Panc1 (cell line): ENCODE results near the gene IGFL3. TPM values are rescaled to one million over a fixed set of nuclear protein-coding genes. Genes with fewer than 3 reads are reported as not detected.

Experiments
- ATAC-seq: fragments of 200-7000 bp; cut with Tn5 transposase; 2 replicates; pipeline ENCODE4 v1.9.1; 2020; ENCODE audit warnings: mild to moderate bottlenecking, moderate library complexity
- BruUV-seq: library from RNA; stranded (reverse); fragments of 400-500 nt; replicated peaks from 2 replicates; lab custom pipeline; 2021; lab: Mats Ljungman, UMichigan
- CTCF ChIA-PET: fragments of 300-600 bp; sonication (Branson Sonifier 250); formaldehyde crosslinking; loops from one replicate; lab custom pipeline; 2022; ENCODE audit warnings: antibody characterized with exemption; lab: Charles Lee
- POLR2A ChIA-PET: fragments of 300-600 bp; sonication (Branson Sonifier 250); formaldehyde crosslinking; loops from one replicate; lab custom pipeline; 2022; ENCODE audit warnings: antibody characterized with exemption; lab: Charles Lee
- DNase-seq: peaks from one replicate; pipeline ENCODE4 v3.0.0-alpha.2; 2010; ENCODE audit warnings: low read depth, low spot score
- H3K27ac ChIP-seq: 2 replicates; pipeline ENCODE4 v1.5.1; 2011; ENCODE audit warnings: mild to moderate bottlenecking, low read length, inconsistent platforms
- H3K27me3 ChIP-seq: fragments of 200-500 bp; sonication (Bioruptor generic); 2 replicates; pipeline ENCODE4 v1.6.0; 2014; ENCODE audit warnings: low read length, inconsistent platforms; ENCODE audit not compliant: control insufficient read depth, insufficient read depth
- H3K36me3 ChIP-seq: fragments of 200-500 bp; sonication (Bioruptor generic); 2 replicates; pipeline ENCODE4 v1.5.1; 2014; ENCODE audit warnings: inconsistent platforms, mild to moderate bottlenecking, low read length, moderate library complexity; ENCODE audit not compliant: control insufficient read depth, insufficient read depth
- H3K4me1 ChIP-seq: 2 replicates; pipeline ENCODE4 v1.5.1; 2011; ENCODE audit warnings: inconsistent platforms, mild to moderate bottlenecking, low read length, moderate library complexity; ENCODE audit not compliant: control insufficient read depth, insufficient read depth
- H3K4me3 ChIP-seq, 2 experiments: 2 replicates each; pipeline ENCODE4 v1.5.1; 2011 to 2012; ENCODE audit warnings: low read depth in 2 of 2, low read length in 2 of 2, mild to moderate bottlenecking in 2 of 2, inconsistent platforms in 1 of 2, moderate library complexity in 1 of 2
- H3K9me3 ChIP-seq: fragments of 200-500 bp; sonication (Bioruptor generic); 2 replicates; pipeline ENCODE4 v1.5.1; 2014; ENCODE audit warnings: low read depth, mild to moderate bottlenecking, inconsistent platforms, low read length, moderate library complexity; ENCODE audit not compliant: control insufficient read depth, insufficient read depth
- CTCF ChIP-seq: fragments of 450-650 bp; IDR thresholded peaks from 2 replicates; pipeline ENCODE4 v1.5.1; 2017; ENCODE audit warnings: mild to moderate bottlenecking
- POLR2AphosphoS5 ChIP-seq: IDR thresholded peaks from 2 replicates; pipeline ENCODE4 v1.6.1; 2012; ENCODE audit warnings: mild to moderate bottlenecking, low read depth, low read length, moderate library complexity
- REST ChIP-seq, 2 experiments: IDR thresholded peaks; 2 replicates each; pipeline ENCODE4 v1.6.1; 2011 to 2012; ENCODE audit warnings: low read depth in 2 of 2, control low read depth in 1 of 2, low read length in 1 of 2, mild to moderate bottlenecking in 1 of 2, moderate library complexity in 1 of 2; ENCODE audit not compliant: insufficient read depth in 1 of 2
- SIN3A ChIP-seq: IDR thresholded peaks from 2 replicates; pipeline ENCODE4 v1.6.1; 2012; ENCODE audit warnings: low read depth, mild to moderate bottlenecking, low read length, moderate library complexity, borderline replicate concordance; ENCODE audit not compliant: insufficient read depth
- TCF7L2 ChIP-seq: IDR thresholded peaks from 2 replicates; pipeline ENCODE4 v1.6.1; 2011; ENCODE audit warnings: mild to moderate bottlenecking, low read depth, low read length, inconsistent platforms
- in situ Hi-C: cut with HindIII; loops from 2 replicates; pipeline ENCODE4 v1.10.0; 2016; ENCODE audit warnings: low sequenced_read_pairs, low pct_unique_long_range_greater_than_20kb
- intact Hi-C: fragments of 100-400 bp; cut with micrococcal nuclease; formaldehyde crosslinking; loops from one replicate; pipeline ENCODE4 v1.10.0; 2022; ENCODE audit not compliant: unreplicated experiment
- total RNA-seq: library from RNA; stranded (reverse); gene quantifications from one replicate; pipeline ENCODE4 v1.2.1, GENCODE V29; 2021; ENCODE audit not compliant: unreplicated experiment

The IGFL3 gene
- total RNA-seq, 1 experiment from 2014 or later = not detected

- intact Hi-C loops = no loop called here
- Histone ChIP-seq H3K27me3 (peaks cover 2% of the 10 kb centered on the region; the same call in 1 of the 2 replicates), H3K36me3 (no peaks in the 10 kb centered on the region), H3K9me3 (no peaks in the 10 kb centered on the region), H3K4me3 (no peak overlapping the region), H3K27ac (no peak overlapping the region), H3K4me1 (no peaks in the 10 kb centered on the region)
- in situ Hi-C loops = no loop called here
- TF ChIP-seq POLR2AphosphoS5 (no peak), REST (IDR thresholded peaks at IDR 0.05; ENCODE audit: insufficient read depth in 1 of 2, low read depth in 2 of 2, low read length in 1 of 2) (no peak), CTCF (no peak), TCF7L2 (no peak), SIN3A (no peak)
- DNase-seq = no peak
- no TSS peak for BruUV-seq
- ChIA-PET CTCF (no interaction called here), POLR2A (no interaction called here)
- ATAC-seq = no peak
Observed at GRCh38 chr19:46137915-46138473, 13.5 kb upstream of the IGFL3 start.

GRCh38 chr19:46134527-46134926 lies 10.0 kb upstream of the IGFL3 start:
- no peak overlapping the region for H3K27ac ChIP-seq
- H3K4me3 ChIP-seq = no peak overlapping the region
- no peaks in the 10 kb centered on the region for H3K36me3 ChIP-seq
- TF ChIP-seq REST (IDR thresholded peaks at IDR 0.05; ENCODE audit: insufficient read depth in 1 of 2, low read depth in 2 of 2, low read length in 1 of 2) = no peak
- TF ChIP-seq SIN3A = no peak
- TF ChIP-seq CTCF = no peak
- TF ChIP-seq POLR2AphosphoS5 = no peak
- TF ChIP-seq TCF7L2 = no peak
- CTCF ChIA-PET = no interaction called here
- ATAC-seq (no peak), DNase-seq (no peak)
- H3K4me1 ChIP-seq = no peaks in the 10 kb centered on the region
- H3K9me3 ChIP-seq = no peaks in the 10 kb centered on the region
- peaks cover 2% of the 10 kb centered on the region; the same call in 1 of the 2 replicates for H3K27me3 ChIP-seq
- no TSS peak for BruUV-seq
- in situ Hi-C loops (no loop called here), intact Hi-C loops (no loop called here)
- POLR2A ChIA-PET = no interaction called here
